SW480 (cell line): ENCODE measurements around the gene PAM.

Experiments
- DNase-seq: peaks from one replicate; pipeline ENCODE4 v3.0.0-alpha.2; 2016; ENCODE audit warnings: low spot score

PAM gene

GRCh38 chr5:102781786-102782185 is 26.7 kb downstream of the PAM start:
- no peak for DNase-seq

GRCh38 chr5:102782217-102782872 is 27.2 kb downstream of the PAM start:
- DNase-seq = no peak

GRCh38 chr5:102787134-102787533 is 32.0 kb downstream of the PAM start:
- DNase-seq = no peak

DNA sequence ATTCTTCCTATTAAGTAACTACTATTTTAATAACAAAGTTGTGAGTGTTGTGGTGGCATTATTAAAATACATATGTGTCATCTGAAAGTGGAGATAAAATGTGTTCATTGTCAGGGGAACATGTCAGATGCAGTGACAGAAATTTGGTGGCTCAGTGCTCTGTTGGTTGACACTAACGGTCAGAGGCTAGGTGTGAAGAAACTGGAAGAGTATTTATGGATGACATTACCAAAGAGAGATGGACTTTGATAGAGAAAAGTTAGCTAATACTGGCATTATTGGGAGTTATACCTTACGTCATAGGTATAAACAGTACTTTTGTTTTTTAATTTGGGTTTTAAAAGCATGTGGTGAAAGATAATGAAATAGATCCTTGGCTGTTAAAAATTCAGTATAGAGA is 33.7 kb downstream of the PAM start:
- DNase-seq = no peak

DNA sequence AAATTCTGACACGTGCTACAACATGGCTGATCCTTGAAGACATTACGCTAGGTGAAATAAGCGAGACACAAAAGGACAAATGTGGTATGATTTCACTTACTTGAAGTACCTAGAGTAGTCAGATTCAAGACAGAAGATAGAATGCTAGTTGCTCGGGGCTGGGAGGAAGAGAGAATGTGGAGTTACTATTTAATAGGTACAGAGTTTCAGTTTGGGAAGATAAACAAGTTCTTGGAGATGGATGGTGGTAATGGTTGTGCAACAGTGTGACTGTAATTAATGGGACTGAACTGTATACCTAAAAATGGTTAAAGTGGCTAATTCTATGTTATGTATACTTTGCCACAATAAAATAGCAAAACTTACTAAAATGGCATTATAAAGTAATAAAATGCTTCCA is 34.4 kb downstream of the PAM start:
- no peak for DNase-seq

GRCh38 chr5:102790748-102791147 is 35.6 kb downstream of the PAM start:
- no peak for DNase-seq

- DNase-seq = peak; percentile 56
Measured at GRCh38 chr5:102792705-102793104, 37.6 kb downstream of the PAM start.

GRCh38 chr5:102794047-102794446 is 38.9 kb downstream of the PAM start:
- DNase-seq = no peak

DNA sequence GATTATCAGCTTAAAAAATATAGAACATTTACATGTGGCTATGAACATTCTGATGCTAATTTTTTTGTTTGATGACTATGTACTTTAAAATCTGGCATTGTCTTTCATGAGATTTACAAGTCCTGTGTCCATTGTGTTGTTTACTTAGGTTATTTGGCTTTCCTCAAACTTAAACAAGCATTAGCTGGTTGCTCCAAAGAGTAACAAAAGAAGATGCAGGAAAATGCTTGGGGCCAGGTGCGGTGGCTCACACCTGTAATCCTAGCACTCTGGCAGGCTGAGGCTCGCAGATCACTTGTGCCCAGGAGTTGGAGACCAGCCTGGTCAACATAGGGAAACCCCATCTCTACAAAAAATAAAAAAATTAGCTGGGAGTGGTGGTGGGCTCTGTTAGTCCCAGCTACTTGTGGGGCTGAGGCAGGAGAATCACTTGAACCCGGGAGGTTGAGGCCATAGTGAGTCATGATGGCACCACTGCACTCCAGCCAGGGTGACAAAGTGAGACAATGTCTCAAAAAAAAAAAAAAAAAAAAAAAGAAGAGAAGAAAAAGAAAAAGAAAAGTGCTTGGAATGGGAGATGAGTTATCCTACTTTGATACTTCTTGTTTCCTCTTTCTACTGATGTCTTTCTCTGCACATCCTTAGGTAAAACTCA is 39.7 kb downstream of the PAM start:
- DNase-seq = no peak

DNA sequence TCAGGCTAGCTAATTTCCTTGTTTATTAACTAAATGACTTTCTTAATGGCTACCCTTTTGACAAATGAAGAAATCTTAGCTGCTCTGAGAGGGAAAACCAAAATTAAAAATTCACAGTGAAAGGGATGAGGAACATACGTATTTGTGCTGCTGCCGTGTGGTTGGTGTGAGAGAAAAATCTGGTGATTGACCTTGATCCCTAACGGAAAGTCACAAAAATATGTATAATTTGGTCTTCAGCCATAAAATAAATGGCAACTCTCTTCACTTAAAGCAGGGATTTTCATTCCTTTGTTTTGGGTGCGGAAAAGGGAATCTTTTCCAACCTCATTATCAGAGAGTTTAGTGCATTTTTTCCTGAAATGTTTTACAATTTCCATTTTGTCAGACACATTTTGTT is 40.4 kb downstream of the PAM start:
- no peak for DNase-seq

- DNase-seq = no peak
Measured at GRCh38 chr5:102796009-102796408, 40.9 kb downstream of the PAM start.

GRCh38 chr5:102796498-102796897 is 41.4 kb downstream of the PAM start:
- peak; percentile 43 for DNase-seq

GRCh38 chr5:102797322-102797884 is 42.3 kb downstream of the PAM start:
- DNase-seq = no peak

DNA sequence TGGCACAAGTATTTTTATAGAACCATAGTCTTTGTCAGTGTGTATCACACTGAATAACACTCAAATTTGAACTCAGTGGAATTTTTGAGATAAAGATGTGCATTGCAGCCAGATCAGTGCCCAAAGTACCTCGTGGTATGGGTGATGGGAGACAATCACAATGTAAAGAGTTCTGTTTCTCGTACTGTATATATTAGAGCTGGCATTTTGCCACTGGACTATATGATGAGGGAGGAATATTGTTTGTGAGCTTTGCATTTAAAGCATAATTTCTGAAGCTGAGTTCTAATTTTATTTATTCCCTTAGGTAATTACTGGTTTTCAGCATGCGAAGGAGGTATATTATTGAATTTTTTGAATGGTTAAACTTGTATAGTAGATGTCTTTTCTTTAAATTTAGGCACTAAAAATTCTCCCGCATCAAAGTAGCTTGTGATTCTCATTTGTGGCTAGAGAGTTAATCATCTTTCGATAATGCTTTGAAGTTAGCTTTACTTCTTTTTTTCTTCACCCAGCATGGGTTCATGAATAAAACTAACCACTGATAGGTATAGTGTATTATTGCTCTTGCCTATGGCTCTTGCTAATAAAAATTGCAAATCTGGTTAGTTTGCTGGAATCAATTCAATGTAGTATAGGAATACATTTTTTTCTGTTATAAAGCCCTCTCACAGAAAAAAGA is 43.1 kb downstream of the PAM start:
- peak; percentile 85 for DNase-seq

DNA sequence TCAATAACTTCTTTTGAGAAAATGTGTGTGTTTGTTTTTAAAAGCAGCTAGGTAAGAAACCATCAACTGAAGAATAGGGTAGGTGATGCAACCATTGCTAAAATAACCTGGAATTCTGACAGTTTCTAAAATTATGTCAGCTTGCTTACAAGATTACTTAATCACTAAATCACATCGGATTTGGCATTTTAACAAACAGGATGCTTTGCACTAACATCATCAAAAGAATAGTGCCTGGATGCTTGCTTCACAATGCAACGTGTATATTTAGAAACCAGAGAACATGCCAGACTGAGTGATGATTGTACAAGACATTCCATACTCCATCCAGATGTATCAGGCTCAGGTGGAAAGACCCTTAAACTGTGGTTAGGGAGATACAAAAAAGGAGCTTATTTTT is 43.9 kb downstream of the PAM start:
- DNase-seq = no peak

GRCh38 chr5:102800427-102800826 is 45.3 kb downstream of the PAM start:
- no peak for DNase-seq

DNA sequence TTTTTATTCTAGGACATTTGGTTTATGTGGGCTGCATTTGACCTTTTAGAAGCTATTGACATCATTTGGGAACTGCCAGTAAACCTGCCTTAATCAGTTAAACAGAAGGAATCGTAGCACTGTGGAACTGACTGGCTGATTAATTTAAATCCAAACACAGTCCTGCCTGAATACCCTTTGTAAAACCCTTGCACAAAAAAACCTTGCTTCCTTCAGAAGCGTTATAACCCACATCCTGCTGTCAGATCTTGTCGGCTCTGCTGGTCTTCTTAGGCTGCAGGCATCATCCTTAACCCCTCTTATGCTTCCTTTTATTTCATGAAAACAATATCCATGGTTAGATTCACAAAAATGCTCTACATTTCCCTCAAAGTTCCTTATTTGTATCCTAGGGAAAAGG is 46.3 kb downstream of the PAM start:
- DNase-seq = no peak

DNA sequence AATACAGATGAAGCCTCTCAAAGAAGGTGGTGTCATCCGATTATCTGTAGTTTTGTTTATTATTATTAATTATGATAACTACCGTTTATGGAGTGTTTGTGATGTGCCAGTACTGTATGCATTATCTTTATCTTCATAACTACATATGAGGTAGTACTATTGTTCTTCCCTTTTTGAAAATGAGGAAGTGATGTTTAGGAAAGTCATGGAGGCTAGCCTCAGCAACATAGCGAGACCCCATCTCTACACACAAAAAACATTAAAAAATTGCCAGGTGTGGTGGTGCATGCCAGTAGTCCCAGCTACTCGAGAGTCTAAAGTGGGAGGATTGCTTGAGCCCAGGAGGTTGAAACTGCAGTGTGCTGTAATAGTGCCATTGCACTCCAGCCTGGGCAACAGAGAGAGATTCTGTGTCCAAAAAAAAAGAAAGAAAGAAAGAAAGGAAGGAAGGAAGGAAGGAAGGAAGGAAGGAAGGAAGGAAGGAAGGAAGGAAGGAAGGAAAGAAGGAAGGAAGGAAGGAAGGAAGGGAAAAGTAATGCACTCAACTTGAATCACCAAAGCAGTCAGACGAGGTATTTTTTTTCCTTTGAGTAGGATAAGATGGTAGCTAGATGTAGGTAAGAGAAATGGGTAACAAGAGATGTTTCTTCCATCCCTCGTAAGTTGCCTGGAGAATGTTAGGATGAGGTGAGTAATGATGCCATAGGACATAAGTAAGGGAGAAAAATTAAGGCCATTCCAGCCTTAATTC is 47.8 kb downstream of the PAM start:
- DNase-seq = no peak

- DNase-seq = peak; percentile 79
Measured at GRCh38 chr5:102807878-102808502, 52.9 kb downstream of the PAM start.

DNA sequence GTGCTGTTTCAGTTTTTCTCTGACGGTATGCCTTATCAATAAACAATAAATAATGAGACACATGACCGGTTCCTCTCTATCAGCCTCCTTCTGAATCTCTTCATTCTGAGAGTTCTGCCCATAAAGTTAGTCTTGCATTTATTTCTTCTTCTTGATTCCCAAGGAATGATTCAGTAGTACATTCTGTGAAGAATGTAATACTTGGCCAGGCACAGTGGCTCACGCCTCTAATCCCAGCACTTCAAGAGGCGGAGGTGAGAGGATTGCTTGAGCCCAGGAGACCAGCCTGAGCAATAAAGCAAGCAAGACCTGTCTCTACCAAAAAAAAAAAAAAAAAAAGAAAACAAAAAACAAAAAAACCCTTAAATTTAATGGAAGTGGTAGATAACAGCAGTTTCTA is 53.9 kb downstream of the PAM start:
- DNase-seq = no peak

GRCh38 chr5:102811972-102812371 is 56.9 kb downstream of the PAM start:
- DNase-seq = peak; percentile 65

DNA sequence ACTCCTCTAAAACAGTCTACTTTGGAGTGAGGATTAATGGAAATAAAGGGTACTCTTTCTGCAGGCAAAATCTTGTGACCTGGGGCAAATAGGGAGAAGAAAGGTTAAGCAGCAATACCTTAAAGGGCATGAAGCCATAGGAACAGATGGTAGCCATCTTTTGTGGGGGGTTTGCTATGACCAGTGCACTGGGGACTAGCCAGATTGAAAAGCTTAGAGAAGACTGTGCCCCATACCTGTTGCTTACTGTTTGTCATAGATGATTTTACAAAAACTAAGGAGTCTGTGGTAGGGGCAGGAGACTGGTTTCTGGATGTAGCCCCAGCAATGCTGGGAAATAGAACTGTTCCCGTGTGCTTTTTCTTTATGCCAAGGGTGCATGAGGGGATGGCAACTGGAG is 58.6 kb downstream of the PAM start:
- DNase-seq = no peak
